Liver (tissue), 3 donors: Measurements from ENCODE around the gene DYNC1H1.

ENCODE experiments used
- ATF3 ChIP-seq: IDR thresholded peaks from 2 replicates; pipeline ENCODE4 v1.6.1; 2016; ENCODE audit warnings: antibody characterized with exemption
- EGR1 ChIP-seq, 2 donors: IDR thresholded peaks; 2 replicates each; pipeline ENCODE4 v1.6.1; 2016 to 2018; ENCODE audit warnings: antibody characterized with exemption in 2 of 2, low read depth in 2 of 2
- MAX ChIP-seq: IDR thresholded peaks from 2 replicates; pipeline ENCODE4 v1.6.1; 2016; ENCODE audit warnings: antibody characterized with exemption
- RAD21 ChIP-seq, 2 donors: IDR thresholded peaks; 2 replicates each; pipeline ENCODE4 v1.6.1; 2016; ENCODE audit warnings: antibody characterized with exemption in 2 of 2, mild to moderate bottlenecking in 2 of 2
- RXRA ChIP-seq, 2 donors: IDR thresholded peaks; 2 replicates each; pipeline ENCODE4 v1.6.1; 2017 to 2018; ENCODE audit warnings: antibody characterized with exemption in 2 of 2, mild to moderate bottlenecking in 1 of 2
- TAF1 ChIP-seq: conservative IDR thresholded peaks from 2 replicates; pipeline ENCODE4 v1.6.1; 2016; ENCODE audit warnings: antibody characterized with exemption, mild to moderate bottlenecking
- TF ChIP-seq, protein P1 (sequence below): fragments of 150-350 bp; IDR thresholded peaks from 2 replicates; pipeline ENCODE4 v1.5.1; 2017; ENCODE audit warnings: improper control_type of control experiment, low read depth, low read length; ENCODE audit not compliant: missing input control
- donor health status: healthy.
- donor health status: healthy.

DNA sequence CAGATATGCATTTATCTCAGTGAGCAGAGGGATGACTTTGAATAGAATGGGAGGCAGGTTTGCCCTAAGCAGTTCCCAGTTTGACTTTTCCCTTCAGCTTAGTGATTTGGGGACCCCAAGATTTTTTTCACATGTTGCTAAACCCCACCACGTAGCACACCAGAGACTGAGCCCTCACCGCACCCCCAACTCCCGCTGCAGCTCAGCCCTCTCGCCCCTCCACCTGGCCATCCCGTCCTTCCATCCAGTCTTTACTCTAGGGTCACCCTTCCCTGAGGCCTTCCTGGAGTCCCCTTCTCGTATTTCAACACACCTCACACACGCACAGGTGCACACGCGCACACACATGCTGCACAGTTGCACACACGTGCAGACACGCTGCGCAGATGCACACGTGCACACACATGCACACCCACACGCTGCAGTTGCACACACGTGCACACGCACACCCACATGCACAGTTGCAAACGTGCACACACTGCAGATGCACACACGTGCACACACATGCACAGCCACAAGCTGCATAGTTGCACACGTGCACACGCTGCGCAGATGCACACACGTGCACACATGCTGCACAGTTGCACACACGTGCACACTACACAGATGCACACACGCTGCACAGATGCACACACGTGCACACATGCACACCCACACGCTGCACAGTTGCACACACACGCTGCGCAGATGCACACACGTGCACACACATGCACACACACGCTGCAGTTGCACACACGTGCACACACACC is 92.5 kb downstream of the DYNC1H1 start:
- TF ChIP-seq, protein P1, sequence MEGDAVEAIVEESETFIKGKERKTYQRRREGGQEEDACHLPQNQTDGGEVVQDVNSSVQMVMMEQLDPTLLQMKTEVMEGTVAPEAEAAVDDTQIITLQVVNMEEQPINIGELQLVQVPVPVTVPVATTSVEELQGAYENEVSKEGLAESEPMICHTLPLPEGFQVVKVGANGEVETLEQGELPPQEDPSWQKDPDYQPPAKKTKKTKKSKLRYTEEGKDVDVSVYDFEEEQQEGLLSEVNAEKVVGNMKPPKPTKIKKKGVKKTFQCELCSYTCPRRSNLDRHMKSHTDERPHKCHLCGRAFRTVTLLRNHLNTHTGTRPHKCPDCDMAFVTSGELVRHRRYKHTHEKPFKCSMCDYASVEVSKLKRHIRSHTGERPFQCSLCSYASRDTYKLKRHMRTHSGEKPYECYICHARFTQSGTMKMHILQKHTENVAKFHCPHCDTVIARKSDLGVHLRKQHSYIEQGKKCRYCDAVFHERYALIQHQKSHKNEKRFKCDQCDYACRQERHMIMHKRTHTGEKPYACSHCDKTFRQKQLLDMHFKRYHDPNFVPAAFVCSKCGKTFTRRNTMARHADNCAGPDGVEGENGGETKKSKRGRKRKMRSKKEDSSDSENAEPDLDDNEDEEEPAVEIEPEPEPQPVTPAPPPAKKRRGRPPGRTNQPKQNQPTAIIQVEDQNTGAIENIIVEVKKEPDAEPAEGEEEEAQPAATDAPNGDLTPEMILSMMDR: no peak
- TF ChIP-seq MAX (no peak), ATF3 (no peak), RAD21 (IDR thresholded peaks at IDR 0.05) (no peak), EGR1 (IDR thresholded peaks at IDR 0.05; ENCODE audit: low read depth in 2 of 2) (no peak), TAF1 (no peak), RXRA (IDR thresholded peaks at IDR 0.05) (no peak)
